ENCODE data around the gene YIPF2. TPM values are rescaled to one million over a fixed set of nuclear protein-coding genes. Genes with fewer than 3 reads are reported as not detected.

Gene YIPF2
- total and polyA plus RNA-seq, 2 of the 4 experiments (the other 2 are of a cell fraction), result 61.5 to 78.0 TPM

- H3K9ac ChIP-seq (ENCODE audit: low read depth, low read length), result 0 out of 2 replicates have a peak overlapping the region, but pooled peaks have one; percentile 13
- H3K4me2 ChIP-seq (ENCODE audit: low read depth, low read length), result peak overlapping the region; percentile 89
- WGBS, 2 experiments (ENCODE audit: extremely low coverage in 2 of 2, insufficient read length in 1 of 2), result no CpG with 5 or more reads among the region's 11 CpGs
- 0 out of 2 replicates have a peak overlapping the region, but pooled peaks have one; percentile 57 for H3K14ac ChIP-seq (replicated peaks; ENCODE audit: low read depth, low read length)
- no peak overlapping the region; the same call in 1 of the 2 replicates for H2AK5ac ChIP-seq (ENCODE audit: low read depth, low read length)
- CTCF ChIA-PET, result interaction anchor here (0.6 to 1.5 kb wide), 13 partner anchors 10 to 1486 kb away, joined by 3 to 10 read pairs (median 4); partner anchors contain the start of gene SMARCA4
- H4K8ac ChIP-seq (ENCODE audit: low read depth in 2 of 2, low read length in 2 of 2), result peak overlapping the region in 1 of 2 experiments; percentile 94; a peak in 1 of 4 replicates
- H3K4me3 ChIP-seq (ENCODE audit: insufficient read depth, low read depth, low read length), result no peak overlapping the region; the same call in 1 of the 2 replicates
- peak; percentile 62 for TF ChIP-seq SMC3 (IDR thresholded peaks at IDR 0.05; ENCODE audit: low read depth, low read length)
- TF ChIP-seq RAD21 (IDR thresholded peaks at IDR 0.05; ENCODE audit: low read length), result peak; percentile 82
- no peak for TF ChIP-seq NFE2L2 (IDR thresholded peaks at IDR 0.05; ENCODE audit: low read depth, low read length)
- TF ChIP-seq MAZ (IDR thresholded peaks at IDR 0.05; ENCODE audit: borderline replicate concordance, low read depth, low read length), result no peak
- TF ChIP-seq, protein P1, sequence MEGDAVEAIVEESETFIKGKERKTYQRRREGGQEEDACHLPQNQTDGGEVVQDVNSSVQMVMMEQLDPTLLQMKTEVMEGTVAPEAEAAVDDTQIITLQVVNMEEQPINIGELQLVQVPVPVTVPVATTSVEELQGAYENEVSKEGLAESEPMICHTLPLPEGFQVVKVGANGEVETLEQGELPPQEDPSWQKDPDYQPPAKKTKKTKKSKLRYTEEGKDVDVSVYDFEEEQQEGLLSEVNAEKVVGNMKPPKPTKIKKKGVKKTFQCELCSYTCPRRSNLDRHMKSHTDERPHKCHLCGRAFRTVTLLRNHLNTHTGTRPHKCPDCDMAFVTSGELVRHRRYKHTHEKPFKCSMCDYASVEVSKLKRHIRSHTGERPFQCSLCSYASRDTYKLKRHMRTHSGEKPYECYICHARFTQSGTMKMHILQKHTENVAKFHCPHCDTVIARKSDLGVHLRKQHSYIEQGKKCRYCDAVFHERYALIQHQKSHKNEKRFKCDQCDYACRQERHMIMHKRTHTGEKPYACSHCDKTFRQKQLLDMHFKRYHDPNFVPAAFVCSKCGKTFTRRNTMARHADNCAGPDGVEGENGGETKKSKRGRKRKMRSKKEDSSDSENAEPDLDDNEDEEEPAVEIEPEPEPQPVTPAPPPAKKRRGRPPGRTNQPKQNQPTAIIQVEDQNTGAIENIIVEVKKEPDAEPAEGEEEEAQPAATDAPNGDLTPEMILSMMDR (conservative IDR thresholded peaks at IDR 0.05; ENCODE audit: low read depth, low read length), result peak; percentile 71
- no peaks in the 10 kb centered on the region for H3K27me3 ChIP-seq (ENCODE audit: control insufficient read depth, insufficient read depth, low read length)
- H3K9me3 ChIP-seq (ENCODE audit: control insufficient read depth, insufficient read depth, low read length), result no peaks in the 10 kb centered on the region
- H3K36me3 ChIP-seq (ENCODE audit: control insufficient read depth, insufficient read depth, low read length), result no peaks in the 10 kb centered on the region
- H2AK9ac ChIP-seq (replicated peaks; ENCODE audit: low read depth, low read length, poor library complexity), result peak overlapping the region; percentile 90
- no peak overlapping the region for H2BK120ac ChIP-seq (ENCODE audit: low read depth, low read length)
- H4K91ac ChIP-seq (ENCODE audit: insufficient read depth, low read depth, low read length), result peak overlapping the region; percentile 32; the same call in 1 of the 2 replicates
- no peak overlapping the region for H2BK20ac ChIP-seq (ENCODE audit: low read depth, low read length)
- H3K27ac ChIP-seq (ENCODE audit: insufficient read depth, low read length), result no peak overlapping the region
- dilution Hi-C loops (cut with HindIII; ENCODE audit: low sequenced_read_pairs, unreplicated experiment) (no loop called here), in situ Hi-C loops (cut with MboI; ENCODE audit: low sequenced_read_pairs) (loop anchor here (5.0 kb wide), 1 partner anchor 266 kb away; no protein-coding TSS in a partner anchor), intact Hi-C loops (cut with micrococcal nuclease) (loop anchor here (1.0 kb wide), 1 partner anchor 195 kb away; no protein-coding TSS in a partner anchor)
- ATAC-seq (ENCODE audit: low read depth) (peak; percentile 96), DNase-seq (peak; percentile 81)
- no peaks in the 10 kb centered on the region for H3K4me1 ChIP-seq (ENCODE audit: control insufficient read depth, insufficient read depth, low read length)
- H2AFZ ChIP-seq (replicated peaks; ENCODE audit: low read length, poor library complexity), result peak overlapping the region; percentile 92
- peak overlapping the region; percentile 45; the same call in 1 of the 2 replicates for H3K4ac ChIP-seq (ENCODE audit: low read depth, low read length)
- no peaks in the 10 kb centered on the region for H3K9me1 ChIP-seq (ENCODE audit: insufficient read depth, low read length)
- H2BK15ac ChIP-seq (ENCODE audit: low read depth, low read length), result no peak overlapping the region
- H3K56ac ChIP-seq (ENCODE audit: extremely low read depth, insufficient read depth, low read length), result no peak overlapping the region
- no peak overlapping the region for H3K23ac ChIP-seq (ENCODE audit: low read depth, low read length)
- BruUV-seq (replicated peaks), result no TSS peak
- H4K5ac ChIP-seq (ENCODE audit: low read depth, low read length), result 0 out of 2 replicates have a peak overlapping the region, but pooled peaks have one; percentile 66
- H4K20me1 ChIP-seq (ENCODE audit: insufficient read depth, low read length), result no peaks in the 10 kb centered on the region
- H3K79me1 ChIP-seq (ENCODE audit: low read depth in 1 of 2, low read length in 2 of 2), result peaks cover 3 to 15% of the 10 kb centered on the region in 2 experiments; a peak in 1 of 4 replicates
- no peak overlapping the region for H2BK5ac ChIP-seq (ENCODE audit: low read depth, low read length, poor library complexity, severe bottlenecking)
- H3K18ac ChIP-seq (ENCODE audit: low read depth, low read length), result no peak overlapping the region
- POLR2A ChIA-PET (ENCODE audit: unreplicated experiment), result no interaction called here
These were observed 8.2 kb upstream of the YIPF2 start for GRCh38 chr19:10936661-10937084.
